Endometrial microvascular endothelial cells (primary cell): ENCODE data around the gene SLC6A12. TPM values are rescaled to one million over a fixed set of nuclear protein-coding genes. Genes with fewer than 3 reads are reported as not detected.
"Not testable (repeated sequence)": the region's sequence is repeated elsewhere in the genome, so short reads cannot be mapped to it uniquely, and the experiment has no call there.

ENCODE experiments used
- in situ Hi-C: cut with HindIII; loops from 2 replicates; pipeline ENCODE4 v1.10.0; 2017; ENCODE audit warnings: low sequenced_read_pairs, low pct_unique_long_range_greater_than_20kb; ENCODE audit errors: inconsistent ontology term
- total RNA-seq: library from RNA; depleted of rRNA; stranded (reverse); fragments of >200 nt; gene quantifications from one replicate; pipeline ENCODE4 v1.2.3, GENCODE V29; 2015; ENCODE audit errors: inconsistent ontology term

SLC6A12 gene
- total RNA-seq, 1 donor from 2014 or later = not detected

DNA sequence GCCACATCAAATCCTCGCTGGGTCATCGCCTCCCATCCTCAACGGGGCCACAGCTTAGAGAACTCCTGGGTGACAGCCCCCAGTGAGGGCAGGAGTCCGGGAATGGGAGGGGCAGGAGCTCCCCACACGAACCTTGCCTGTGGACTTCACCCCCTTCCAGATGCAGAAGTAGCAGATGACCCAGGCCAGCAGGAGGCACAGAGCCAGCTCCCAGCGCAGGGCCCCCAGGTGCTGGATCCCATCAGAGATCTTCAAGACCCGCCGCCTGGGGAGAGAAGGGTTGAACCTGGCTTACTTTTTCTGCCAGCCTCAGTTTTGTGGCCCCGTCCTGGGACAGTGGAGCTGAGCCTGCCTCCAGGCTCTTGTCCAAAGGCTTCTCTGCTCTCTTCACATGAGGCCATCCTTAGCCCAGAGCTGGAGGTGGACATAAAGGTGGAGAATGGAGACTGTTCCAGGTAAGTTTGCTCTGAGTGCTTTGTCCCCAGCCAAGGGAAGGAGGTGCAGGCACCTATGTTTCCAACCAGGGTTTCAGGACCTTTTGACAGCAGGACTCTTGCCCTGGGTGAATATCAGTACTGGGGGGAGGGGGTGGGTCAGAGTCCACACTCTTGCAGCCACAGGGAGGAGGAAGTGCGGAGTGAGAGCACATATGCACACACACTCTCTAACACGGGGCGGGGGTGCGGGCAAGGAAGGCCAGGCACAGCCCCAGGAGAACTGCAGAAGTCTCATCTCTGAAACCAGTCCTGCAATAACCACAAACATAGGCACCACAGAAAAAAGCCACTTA, 23.3 kb upstream of the SLC6A12 start:
- in situ Hi-C loops = no loop called here

DNA sequence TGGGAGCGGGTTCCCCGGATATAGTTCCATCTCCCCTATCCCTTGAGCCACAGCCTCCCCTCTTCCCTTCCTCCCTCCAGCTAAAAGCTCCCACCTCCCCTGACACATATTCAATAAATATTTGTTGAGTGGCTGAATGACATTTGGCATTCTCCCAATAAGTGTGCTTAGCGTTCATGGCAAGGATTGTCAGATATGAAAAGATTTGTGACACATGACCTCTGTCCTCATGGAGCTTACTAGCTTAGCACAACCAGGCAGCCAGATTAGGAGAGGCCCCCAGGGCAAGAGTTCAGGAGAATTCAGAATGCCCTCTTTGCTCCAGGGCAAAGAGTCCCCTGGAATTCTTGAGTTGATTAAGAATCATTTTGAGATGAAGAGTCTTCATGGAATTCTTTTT, 22.5 kb upstream of the SLC6A12 start:
- in situ Hi-C loops = no loop called here

DNA sequence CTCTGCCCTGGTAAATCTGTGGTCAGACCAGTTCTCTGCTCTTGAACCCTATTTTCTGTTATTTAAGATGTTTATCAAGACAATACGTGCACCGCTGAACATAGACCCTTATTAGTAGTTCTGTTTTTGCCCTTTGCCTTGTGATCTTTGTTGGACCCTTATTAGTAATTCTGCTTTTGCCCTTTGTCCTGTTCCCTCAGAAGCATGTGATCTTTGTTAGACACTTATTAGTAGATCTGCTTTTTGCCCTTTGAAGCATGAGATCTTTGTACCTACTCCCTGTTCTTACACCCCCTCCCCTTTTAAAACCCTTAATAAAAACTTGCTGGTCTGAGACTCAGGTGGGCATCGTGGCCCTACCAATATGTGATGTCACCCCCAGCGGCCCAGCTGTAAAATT, 22.0 kb upstream of the SLC6A12 start:
- in situ Hi-C loops = not testable (repeated sequence)

DNA sequence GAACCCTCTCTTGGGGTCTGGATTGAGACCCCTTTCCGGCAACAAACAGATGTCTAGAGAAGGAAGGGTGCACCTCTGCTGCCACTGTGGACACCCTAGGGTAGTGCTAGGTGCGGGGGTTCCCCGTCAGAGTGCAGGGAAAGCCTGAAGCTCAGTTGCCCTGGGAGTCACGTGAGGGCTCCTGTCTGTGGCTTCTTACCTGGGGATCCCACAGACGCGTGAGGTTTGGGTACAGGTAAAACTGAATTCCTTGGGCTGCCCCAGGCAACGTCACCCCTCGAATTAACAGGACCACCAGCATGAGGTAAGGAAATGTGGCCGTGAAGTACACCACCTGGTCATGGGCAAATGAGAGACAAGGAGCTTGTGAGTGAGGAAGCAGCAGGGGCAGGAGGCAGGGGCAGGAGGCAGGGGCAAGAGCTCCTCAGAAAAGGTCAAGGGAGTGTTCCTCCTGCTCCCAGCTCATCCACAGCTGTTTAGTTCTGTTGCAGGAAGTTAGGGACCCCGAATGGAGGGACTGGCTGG, 21.0 kb upstream of the SLC6A12 start:
- in situ Hi-C loops = no loop called here

DNA sequence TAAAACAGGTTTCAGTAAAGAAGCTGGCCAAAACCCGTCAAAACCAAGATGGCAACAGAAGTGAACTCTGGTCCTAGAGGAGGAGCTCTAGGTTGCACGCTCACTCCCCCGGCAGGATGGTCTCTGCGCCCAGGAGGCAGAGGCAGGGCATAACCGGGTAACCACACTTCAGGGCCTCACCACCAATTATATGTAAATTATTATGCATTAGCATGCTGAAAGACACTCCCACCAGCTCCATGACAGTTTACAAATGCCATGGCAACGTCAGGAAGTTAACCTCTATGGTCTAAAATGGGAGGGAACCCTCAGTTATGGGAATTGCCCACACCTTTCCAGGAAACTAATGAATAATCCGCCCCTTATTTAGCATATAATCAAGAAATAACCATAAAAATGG, 20.1 kb upstream of the SLC6A12 start:
- in situ Hi-C loops = no loop called here

DNA sequence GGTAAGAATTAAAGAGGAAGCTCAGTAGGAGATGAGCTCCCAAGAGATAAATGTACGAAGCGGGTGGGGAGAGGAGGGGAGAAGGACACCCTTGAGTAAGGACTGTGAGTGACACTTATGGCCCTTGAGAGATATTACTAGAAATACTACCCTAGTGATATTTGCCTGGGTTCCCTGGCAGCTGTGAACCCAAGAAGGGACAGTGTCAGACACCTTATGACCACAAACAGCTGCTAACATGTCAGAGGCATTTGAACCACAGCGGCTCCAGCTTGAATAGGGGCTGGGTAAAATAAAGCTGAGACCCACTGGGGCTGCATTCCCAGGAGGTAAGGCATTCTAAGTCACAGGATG, 19.6 kb upstream of the SLC6A12 start:
- in situ Hi-C loops = no loop called here

DNA sequence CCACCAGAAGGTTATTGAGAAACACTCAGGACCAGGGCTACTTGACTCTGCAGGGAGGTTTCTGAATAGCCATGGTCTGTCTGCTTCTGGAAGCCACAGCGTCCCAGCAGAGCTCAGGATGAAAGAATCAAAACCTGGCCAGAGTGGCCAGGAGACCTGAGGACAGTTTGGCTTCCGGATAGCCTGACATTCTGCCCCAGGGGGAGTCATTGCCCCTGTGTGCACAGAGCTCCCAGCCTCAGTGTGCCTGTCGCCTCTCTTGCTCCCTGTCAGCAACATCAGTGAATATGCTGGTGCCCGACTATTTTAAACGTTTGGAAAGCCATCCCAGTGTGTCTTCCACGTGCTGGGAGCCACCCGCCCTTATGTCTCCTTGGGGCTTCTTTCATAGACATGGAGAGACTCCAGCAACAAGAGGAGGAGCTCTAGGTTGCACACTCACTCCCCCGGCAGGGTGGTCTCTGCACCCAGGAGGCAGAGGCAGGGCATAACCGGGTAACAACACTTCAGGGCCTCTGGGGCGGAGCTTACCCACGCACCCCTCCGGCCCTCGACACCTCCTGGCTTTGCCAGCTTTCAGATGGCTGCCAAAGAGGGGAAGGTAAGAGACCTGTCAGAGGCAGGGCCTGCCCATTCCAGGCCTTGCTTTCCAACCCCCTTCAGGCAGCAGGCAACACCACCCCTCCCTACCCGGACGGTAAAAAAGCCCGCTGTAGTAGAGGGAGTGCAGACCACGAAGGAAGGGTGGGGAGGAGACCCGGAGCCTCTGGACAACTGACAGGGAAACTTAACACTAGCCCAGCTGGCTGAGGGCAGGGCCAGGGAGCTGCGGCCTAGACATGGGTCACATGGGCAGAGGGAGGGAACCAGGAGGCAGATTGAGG, 19.0 kb upstream of the SLC6A12 start:
- in situ Hi-C loops = no loop called here

DNA sequence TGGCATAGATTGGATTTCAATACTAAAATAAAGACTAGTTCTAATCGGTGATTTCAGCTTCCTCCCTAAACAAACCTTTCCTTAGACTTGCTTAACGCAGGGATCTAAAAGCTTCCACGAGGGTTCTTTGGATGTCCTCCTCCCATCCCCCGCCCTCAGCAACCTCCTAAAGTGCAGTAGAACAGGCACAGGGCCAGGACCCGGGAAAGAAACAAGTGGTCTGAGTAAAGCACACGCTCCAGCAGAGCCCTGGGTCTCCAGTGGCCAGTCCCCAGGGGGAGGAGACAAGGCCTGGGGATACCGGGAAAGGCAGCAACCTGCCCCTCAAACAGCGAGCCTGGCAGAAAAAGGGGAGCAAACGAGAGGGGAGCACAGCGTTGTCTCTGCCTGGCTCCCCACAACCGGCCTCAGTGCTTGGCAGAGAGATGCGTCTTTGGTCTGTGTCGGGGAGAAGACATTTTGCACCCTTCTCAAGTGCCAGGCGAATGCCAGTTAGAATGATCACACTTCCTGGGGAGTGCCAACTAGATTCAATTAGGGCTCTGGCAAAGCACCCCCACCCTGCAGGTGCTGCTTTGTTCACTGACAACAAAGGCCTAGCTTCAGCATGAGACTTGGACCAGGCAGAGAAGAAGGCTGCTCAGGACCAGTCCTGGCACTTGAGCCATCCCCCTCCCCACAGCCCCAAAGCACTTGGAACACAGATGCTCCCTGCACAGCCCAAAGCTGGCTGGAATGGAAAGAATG, 17.1 kb upstream of the SLC6A12 start:
- in situ Hi-C loops = no loop called here

DNA sequence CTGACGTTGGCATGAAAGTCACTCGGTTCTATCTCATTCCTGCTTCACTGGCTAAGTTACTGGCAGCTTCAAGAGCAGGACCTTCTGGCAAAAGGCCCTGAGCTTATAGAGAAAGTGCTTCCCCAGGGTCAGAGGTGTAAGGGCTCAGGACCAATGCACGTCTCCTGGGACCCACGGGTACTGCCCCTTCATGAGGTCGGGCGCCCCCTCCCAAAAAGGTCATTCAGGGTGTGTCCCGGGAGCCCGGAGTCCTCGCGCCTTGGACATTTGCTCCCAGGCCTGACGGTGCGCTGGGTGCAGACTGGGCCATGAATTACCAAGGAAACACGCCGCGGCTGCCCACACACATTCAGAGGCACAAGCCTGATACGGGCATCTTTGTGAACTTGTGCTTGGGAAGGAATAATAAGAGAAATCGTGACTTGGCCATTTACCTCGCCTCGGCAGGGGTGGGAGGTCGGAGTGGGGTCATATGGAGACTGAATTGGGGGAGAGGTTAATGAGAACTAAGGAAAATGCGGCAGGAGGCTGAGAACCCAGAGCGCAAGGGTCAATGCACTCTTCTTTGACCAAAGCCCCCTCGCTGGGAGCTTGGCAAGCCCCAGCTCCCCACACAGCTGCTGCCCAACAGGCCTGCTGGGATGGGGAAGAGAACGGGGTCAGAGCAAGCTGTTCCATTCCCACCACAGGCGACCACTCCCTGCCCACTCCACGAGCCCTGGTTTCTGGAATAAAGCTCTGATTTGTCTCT, 15.7 kb upstream of the SLC6A12 start:
- in situ Hi-C loops = no loop called here

DNA sequence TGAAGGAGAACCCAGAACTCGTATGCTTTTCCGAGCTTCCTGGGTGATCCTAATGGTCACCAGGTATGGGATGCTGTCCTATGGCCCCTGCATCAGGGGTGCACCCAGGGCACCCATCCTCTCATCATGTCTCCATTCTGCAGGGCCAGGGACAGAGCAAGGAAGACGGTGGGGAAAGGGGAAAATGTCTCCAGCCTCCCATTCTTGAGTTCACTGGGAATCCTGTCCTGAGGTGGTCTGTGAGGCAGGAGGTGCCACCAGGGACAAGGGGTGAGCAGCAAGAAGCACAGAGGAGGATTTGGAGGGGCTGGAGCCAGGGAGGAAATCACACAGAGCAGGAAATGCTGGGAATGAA, 14.9 kb upstream of the SLC6A12 start:
- in situ Hi-C loops = no loop called here

DNA sequence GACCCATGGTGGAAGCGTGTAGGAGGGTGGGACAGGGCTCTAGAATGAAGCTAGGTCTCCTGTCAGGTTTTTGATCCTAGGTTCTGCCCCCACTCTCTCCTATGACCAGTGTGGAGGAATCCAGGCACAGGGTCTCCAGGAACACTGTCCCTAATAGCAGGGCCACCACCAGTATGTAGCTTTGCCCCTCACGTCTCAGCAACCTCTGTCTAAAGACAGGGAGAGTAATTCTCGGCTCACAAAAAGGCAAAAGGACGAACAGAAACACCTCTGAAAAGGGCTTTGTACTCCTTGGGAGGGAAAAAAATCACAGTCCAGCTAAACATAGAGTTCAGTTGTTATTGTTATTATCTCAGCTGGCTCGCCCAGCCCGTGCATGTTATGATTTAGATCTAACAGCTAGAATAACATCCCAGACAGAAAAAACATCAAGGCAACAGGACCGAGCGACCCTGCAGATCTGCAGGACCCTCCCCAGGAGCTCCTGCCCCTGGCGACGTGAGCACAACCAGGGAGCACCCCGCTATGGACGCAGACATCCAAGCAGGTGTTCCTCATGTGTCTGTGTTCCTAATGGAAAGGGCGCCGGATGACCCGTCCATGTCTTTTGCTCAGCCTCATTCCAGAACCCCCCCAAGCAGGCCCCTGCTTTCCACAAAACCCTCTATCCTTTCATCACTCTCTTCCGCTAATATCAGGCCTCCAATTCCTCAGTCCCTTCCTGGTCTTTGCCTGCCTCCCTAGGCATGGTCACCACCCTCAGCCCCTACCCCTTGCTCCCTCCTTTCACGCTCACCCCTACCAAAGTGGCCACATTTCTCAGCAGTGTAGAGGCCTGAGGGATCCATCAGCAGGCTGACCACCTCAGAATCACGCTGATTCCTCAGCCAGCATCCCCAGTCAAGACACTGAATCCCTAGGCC, 14.2 kb upstream of the SLC6A12 start:
- in situ Hi-C loops = no loop called here

DNA sequence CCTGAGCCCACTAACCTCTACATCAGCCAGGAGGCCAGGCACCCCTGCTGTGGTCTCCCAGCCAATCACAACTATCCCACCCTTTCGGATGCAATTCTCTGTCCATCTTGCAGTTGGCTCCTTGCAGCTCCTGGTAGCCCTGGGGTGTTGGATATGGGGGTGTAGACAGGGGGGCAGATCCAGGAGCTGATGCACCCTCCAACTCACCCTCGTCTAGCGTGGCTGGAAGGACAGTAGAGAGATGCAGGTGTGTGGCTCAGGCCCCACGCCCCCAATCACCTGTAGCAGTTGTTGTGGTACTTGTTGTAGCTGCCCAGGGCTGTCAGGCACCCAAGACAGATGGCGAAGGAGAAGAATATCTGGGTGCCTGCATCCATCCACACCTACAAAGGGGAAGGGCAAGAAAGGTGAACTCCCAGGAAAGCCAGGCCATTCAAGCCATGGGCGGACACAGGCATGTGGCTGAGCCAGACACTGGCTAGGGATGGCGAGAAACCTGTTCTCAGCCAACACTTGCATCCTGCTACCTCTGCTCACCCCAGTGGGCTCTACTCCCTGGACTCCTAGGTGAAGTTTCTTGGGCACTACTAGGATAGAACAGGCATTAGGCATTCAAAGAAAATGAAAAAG, 13.4 kb upstream of the SLC6A12 start:
- in situ Hi-C loops = no loop called here

DNA sequence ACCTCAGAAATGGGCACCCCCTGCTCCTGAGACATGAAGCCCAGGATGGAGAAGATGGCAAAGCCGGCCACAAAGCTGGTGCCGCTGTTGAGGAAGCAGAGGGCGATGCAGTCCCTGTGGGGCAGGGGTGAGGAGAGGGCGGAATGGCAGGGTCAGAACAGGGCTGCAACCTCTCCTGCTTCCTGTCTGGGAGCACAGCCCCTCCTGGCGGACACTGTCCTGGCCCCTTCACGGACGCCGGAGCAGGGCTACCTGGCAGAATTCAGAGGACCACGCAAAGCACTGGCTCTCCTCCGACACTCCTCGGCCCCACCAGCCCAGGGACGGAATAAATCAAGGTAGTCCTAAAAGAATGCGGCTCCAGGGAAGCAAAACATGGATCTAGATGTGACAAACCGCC, 12.4 kb upstream of the SLC6A12 start:
- in situ Hi-C loops = no loop called here

DNA sequence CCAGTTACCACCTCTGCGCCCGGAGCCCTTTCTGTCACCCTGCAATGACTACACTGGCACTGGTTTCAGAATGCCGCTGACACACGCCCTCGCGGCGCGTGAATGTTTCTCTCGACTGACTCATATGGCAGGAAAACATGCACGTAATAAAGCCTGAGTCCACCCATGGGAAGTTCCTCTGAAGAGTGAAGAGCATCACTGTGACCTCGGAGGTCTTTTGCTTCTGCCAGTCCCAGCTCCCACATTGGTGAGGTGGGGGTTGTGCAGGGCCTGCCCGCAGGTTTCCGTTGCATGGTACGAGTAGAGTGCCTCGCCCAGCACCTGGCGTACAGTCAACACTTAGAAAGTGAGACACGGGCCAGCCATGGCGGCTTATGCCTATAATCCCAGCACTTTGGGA, 11.1 kb upstream of the SLC6A12 start:
- in situ Hi-C loops = no loop called here

DNA sequence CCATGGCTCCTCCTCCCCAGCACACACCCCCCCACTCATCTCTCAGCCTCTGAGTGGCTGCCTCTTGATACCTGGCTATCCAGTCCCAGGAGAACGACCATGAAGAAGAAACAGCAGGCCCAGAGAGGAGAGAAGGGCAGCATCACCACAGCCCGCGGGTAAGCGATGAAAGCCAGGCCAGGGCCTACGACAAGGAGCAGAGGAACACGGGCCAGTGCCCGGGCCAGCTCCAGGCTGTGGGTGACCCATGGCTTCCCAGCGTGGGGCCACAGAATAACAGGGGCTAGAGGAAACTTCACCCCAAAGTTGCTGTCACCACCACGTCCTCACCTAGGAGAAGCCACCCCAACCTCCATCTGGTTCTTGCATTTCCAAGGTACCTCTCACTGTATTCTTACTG, 10.4 kb upstream of the SLC6A12 start:
- in situ Hi-C loops = no loop called here

DNA sequence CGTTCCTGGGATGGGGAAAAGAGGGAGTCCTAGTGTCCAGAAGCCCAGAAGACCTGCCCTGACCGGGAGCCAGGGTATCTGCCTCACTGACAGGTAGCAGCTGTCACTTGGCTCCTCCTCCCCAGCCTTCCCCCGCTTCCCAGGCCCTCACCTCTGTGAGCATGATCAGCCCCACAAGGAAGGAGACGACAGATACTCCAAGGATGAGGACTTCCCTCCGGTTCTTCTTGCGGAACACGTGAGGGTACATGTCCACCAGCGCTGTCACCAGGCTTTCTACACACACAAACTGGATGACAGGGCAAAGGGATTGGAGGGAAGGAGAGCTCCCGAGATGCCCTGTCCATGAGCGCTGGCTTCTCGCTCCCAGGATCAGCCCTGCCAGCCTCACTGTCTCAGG, 9.9 kb upstream of the SLC6A12 start:
- in situ Hi-C loops = no loop called here

DNA sequence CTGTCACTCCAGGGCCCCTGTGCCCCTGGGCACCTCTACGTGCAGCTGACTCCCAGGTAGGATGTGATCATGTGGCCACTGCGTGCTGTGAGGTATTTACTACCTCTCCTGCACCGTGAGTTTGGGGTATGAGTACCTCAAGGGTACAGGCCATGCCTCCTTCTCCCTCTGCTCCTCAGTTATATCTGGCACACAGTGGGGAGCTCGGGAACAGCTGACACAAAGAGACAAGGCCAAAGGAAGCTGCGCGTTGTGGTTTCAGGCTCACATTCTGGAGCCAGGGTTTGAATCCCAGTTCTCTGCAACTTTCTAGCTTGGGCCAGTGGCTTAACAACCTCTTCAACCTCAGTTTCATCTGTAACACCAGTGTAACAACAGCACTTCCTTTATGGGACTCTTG, 7.8 kb upstream of the SLC6A12 start:
- in situ Hi-C loops = no loop called here
